Heart left ventricle (tissue), 16 donors: Measurements from ENCODE around the gene GTF2F1. TPM values are rescaled to one million over a fixed set of nuclear protein-coding genes. Genes with fewer than 3 reads are reported as not detected.
"Not testable (repeated sequence)": the region's sequence is repeated elsewhere in the genome, so short reads cannot be mapped to it uniquely, and the experiment has no call there.

Experiments
- ATAC-seq, 4 donors: fragments of 200-7000 bp; cut with Tn5 transposase; one replicate each; pipeline ENCODE4 v1.9.1; 2020 to 2022; ENCODE audit warnings: moderate library complexity in 4 of 4, mild to moderate bottlenecking in 3 of 4, moderate number of reproducible peaks in 1 of 4
- DNase-seq, 5 donors: peaks; one replicate each; pipeline ENCODE4 v3.0.0-alpha.2; 2020
- H3K27ac ChIP-seq, 12 donors: fragments of 200-600 bp; sonication (generic) in 4 of 12; one replicate each; pipeline versions ENCODE4 v1.5.0 to v1.8.0; 2016 to 2022; ENCODE audit warnings: mild to moderate bottlenecking in 2 of 12
- H3K27me3 ChIP-seq, 9 donors: fragments of 200-600 bp; sonication (generic) in 2 of 9; one replicate each; pipeline versions ENCODE4 v1.5.1 to v1.8.0; 2016 to 2022; ENCODE audit warnings: mild to moderate bottlenecking in 3 of 9
- H3K36me3 ChIP-seq, 9 donors: fragments of 200-600 bp; sonication (generic) in 2 of 9; one replicate each; pipeline versions ENCODE4 v1.5.0 to v1.8.0; 2018 to 2022; ENCODE audit warnings: mild to moderate bottlenecking in 2 of 9
- H3K4me1 ChIP-seq, 12 donors: fragments of 200-600 bp; sonication (generic) in 4 of 12; one replicate each; pipeline versions ENCODE4 v1.5.0 to v1.8.0; 2016 to 2022; ENCODE audit warnings: mild to moderate bottlenecking in 3 of 12
- H3K4me3 ChIP-seq, 12 donors: fragments of 200-600 bp; sonication (generic) in 4 of 12; one replicate each; pipeline versions ENCODE4 v1.5.0 to v1.8.0; 2017 to 2022; ENCODE audit warnings: mild to moderate bottlenecking in 9 of 12, moderate library complexity in 4 of 12
- H3K9me3 ChIP-seq, 12 donors: fragments of 200-600 bp; sonication (generic) in 4 of 12; one replicate each; pipeline versions ENCODE4 v1.5.0 to v1.8.0; 2016 to 2022; ENCODE audit warnings: mild to moderate bottlenecking in 1 of 12
- POLR2A ChIP-seq, 2 donors: fragments of 450-650 bp; IDR thresholded peaks; one replicate each; pipeline ENCODE4 v1.6.1; 2017; ENCODE audit warnings: antibody characterized with exemption in 2 of 2, mild to moderate bottlenecking in 2 of 2, moderate library complexity in 2 of 2
- WGBS, 4 donors: extraction: QIAGEN DNeasy Blood & Tissue Kit in 2 of 4; methylation state at CpG; one replicate each; pipeline versions ENCODE4 v1.1.5 to v1.1.7; 2013 to 2018; 5-methylcytosine and 5-hydroxymethylcytosine counted together
- intact Hi-C, 10 donors: fragments of 100-400 bp; cut with DNase I; formaldehyde crosslinking; loops; one replicate each; pipeline versions ENCODE4 v1.11.1 to v1.14.2; 2022
- polyA plus RNA-seq, 2 donors: library from polyadenylated mRNA; stranded (reverse); fragments of 200-250 nt; gene quantifications; one replicate each; pipeline ENCODE4 v1.2.3, GENCODE V29; 2013
- total RNA-seq, 9 donors: library from RNA; depleted of rRNA in 2 of 9; stranded (reverse); fragments of >200 nt in 2 of 9; fragmentation: NEBNext Ultra II Directional in 3 of 9; extraction: Animal tissue kit (Norgen Biotek cat#: 25700) in 3 of 9; gene quantifications; one replicate each; pipeline versions ENCODE4 v1.1.0 to v1.2.4, GENCODE V29; 2016 to 2023
- TF ChIP-seq, protein P1 (sequence below), 12 donors: fragments of 200-600 bp; sonication (generic) in 4 of 12; IDR thresholded peaks; one replicate each; pipeline versions ENCODE4 v1.5.0 to v1.8.0; 2018 to 2022; ENCODE audit warnings: antibody characterized with exemption in 12 of 12, mild to moderate bottlenecking in 5 of 12
- donor health status: ischemic (EF 13 %, LVEDD 7.1; RV severe dilation, severe dysfunction).
- donor health status: healthy with polysubstance abuse.
- donor health status: DM: no; HTN: yes; CAD: no.
- donor health status: DM: no; HTN: no; CAD: no.
- donor health status: ischemic (EF 25% LVEDD 6.9; RV normal size, moderate dysfunction).
- donor health status: ischemic (EF 25% LVEDD 5.7; RV mildly dilated, moderate dysfunction).
- donor health status: healthy.
- donor health status: DM: yes; HTN: yes; CAD: no.
- donor health status: ischemic (EF 35%, LVEDD 5.7; RV mildly dilated, moderate dysfunction).
- donor health status: nonischemic (EF 11% LVEDD 7.7; RV severe dilation, severe dysfunction).
- donor health status: DM: yes; HTN: yes; CAD: no.
- donor health status: PGD.
- donor health status: ischemic (EF 29% LVEDD 5.4; RV normal size, mild dysfunction).
- donor health status: nonischemic (EF 23%, LVEDD 6.1; RV moderate dilation, normal function).

Gene GTF2F1
- total and polyA plus RNA-seq, 11 donors = 20.8 to 58.2 (median 29.8) TPM

DNA sequence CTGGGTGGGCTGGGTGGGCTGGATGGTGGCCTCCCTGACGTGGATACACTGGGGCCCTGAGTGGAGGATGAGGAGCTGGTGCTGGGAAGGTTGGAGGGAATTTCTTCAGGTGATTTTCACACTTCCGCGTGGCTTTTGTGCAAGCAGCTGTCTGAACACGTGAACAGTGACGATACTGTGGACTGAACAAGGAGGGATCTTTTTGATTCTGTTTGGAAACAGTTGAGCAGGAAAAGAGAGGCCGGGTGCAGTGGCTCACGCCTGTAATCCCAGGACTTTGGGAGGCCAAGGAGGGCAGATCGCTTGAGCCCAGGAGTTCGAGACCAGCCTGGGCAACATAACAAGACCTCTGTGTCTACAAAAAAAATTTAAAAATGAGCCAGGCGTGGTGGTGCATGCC lies 9.1 kb upstream of the GTF2F1 start:
- no peaks in the 10 kb centered on the region for H3K36me3 ChIP-seq
- no peak for DNase-seq
- no peak for ATAC-seq
- no peaks in the 10 kb centered on the region for H3K4me1 ChIP-seq
- intact Hi-C loops = no loop called here
- H3K4me3 ChIP-seq = no peak overlapping the region
- H3K27ac ChIP-seq = no peak overlapping the region
- TF ChIP-seq, protein P1, sequence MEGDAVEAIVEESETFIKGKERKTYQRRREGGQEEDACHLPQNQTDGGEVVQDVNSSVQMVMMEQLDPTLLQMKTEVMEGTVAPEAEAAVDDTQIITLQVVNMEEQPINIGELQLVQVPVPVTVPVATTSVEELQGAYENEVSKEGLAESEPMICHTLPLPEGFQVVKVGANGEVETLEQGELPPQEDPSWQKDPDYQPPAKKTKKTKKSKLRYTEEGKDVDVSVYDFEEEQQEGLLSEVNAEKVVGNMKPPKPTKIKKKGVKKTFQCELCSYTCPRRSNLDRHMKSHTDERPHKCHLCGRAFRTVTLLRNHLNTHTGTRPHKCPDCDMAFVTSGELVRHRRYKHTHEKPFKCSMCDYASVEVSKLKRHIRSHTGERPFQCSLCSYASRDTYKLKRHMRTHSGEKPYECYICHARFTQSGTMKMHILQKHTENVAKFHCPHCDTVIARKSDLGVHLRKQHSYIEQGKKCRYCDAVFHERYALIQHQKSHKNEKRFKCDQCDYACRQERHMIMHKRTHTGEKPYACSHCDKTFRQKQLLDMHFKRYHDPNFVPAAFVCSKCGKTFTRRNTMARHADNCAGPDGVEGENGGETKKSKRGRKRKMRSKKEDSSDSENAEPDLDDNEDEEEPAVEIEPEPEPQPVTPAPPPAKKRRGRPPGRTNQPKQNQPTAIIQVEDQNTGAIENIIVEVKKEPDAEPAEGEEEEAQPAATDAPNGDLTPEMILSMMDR (IDR thresholded peaks at IDR 0.05) = no peak
- TF ChIP-seq POLR2A (IDR thresholded peaks at IDR 0.05) = no peak
- H3K27me3 ChIP-seq = no peaks in the 10 kb centered on the region
- no peaks in the 10 kb centered on the region for H3K9me3 ChIP-seq
- 90 to 92% (median 92%) methylated on average over 10 of the region's 10 CpGs for WGBS, 4 donors

- H3K27me3 ChIP-seq, intact Hi-C loops, H3K4me3 ChIP-seq, ATAC-seq, H3K36me3 ChIP-seq, H3K4me1 ChIP-seq, H3K27ac ChIP-seq, DNase-seq, H3K9me3 ChIP-seq: not testable (repeated sequence)
- 87 to 90% (median 88%) methylated on average over 23 of the region's 23 CpGs for WGBS, 4 donors
Measured at GRCh38 chr19:6400062-6400944, 7.3 kb upstream of the GTF2F1 start.

DNA sequence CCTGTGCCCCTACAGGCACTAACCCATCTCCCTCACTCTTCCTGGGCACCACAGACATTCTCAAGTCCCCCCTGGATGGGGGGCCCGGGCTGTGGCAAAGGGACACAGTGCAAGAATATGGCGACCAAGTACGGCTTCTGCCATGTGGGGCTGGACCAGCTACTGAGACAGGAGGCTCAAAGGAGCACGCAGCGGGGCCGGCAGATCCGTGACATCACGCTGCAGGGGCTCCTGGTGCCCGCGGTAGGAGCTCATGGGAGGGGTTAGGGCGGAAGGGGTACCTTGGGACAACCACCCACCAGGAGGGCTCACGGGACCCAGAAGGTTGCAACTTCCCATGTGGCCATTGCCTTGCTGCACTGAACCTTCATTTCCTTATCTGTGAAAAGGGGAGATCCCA lies 3.3 kb upstream of the GTF2F1 start:
- no peak overlapping the region for H3K27ac ChIP-seq
- no peak for DNase-seq
- 88 to 92% (median 91%) methylated on average over 12 of the region's 12 CpGs for WGBS, 4 donors
- H3K4me3 ChIP-seq = no peak overlapping the region
- H3K36me3 ChIP-seq = peaks cover 0 to 9% (median 0%) of the 10 kb centered on the region in 9 donors
- H3K9me3 ChIP-seq = no peaks in the 10 kb centered on the region
- TF ChIP-seq, protein P1 (IDR thresholded peaks at IDR 0.05) = no peak
- no peak for TF ChIP-seq POLR2A (IDR thresholded peaks at IDR 0.05)
- intact Hi-C loops = no loop called here
- no peaks in the 10 kb centered on the region for H3K27me3 ChIP-seq
- H3K4me1 ChIP-seq = peaks cover 0 to 17% (median 10%) of the 10 kb centered on the region in 12 donors
- no peak for ATAC-seq

- Histone ChIP-seq H3K4me3 (no peak overlapping the region), H3K27ac (no peak overlapping the region), H3K36me3 (peaks cover 0 to 21% (median 13%) of the 10 kb centered on the region in 9 donors), H3K9me3 (no peaks in the 10 kb centered on the region), H3K4me1 (peaks cover 0 to 17% (median 10%) of the 10 kb centered on the region in 12 donors), H3K27me3 (no peaks in the 10 kb centered on the region)
- ATAC-seq (no peak), DNase-seq (no peak)
- WGBS, 4 donors = 77 to 93% (median 85%) methylated on average over 3 of the region's 3 CpGs
- TF ChIP-seq POLR2A (IDR thresholded peaks at IDR 0.05) = no peak
- TF ChIP-seq, protein P1 (IDR thresholded peaks at IDR 0.05) = no peak
- intact Hi-C loops = loop anchor here in 1 of 10 donors (5.0 kb wide), 1 partner anchor 1928 kb away; no protein-coding TSS in a partner anchor
Measured at GRCh38 chr19:6394831-6395230, 1.9 kb upstream of the GTF2F1 start.
